Calu3 (cell line): ENCODE data around the gene AQP1. TPM values are rescaled to one million over a fixed set of nuclear protein-coding genes. Genes with fewer than 3 reads are reported as not detected.

Experiments
- BruUV-seq: library from RNA; stranded (reverse); fragments of 400-500 nt; replicated peaks from 2 replicates; lab custom pipeline; 2021; lab: Mats Ljungman, UMichigan
- CTCF ChIA-PET: fragments of 300-600 bp; sonication (Branson Sonifier 250); formaldehyde crosslinking; loops from one replicate; lab custom pipeline; 2022; ENCODE audit warnings: antibody characterized with exemption; lab: Charles Lee
- DNase-seq: peaks from one replicate; pipeline ENCODE4 v3.0.0; 2022
- H3K27ac Mint-ChIP-seq: one replicate; pipeline ENCODE4 v1.8.0; 2022; ENCODE audit warnings: mixed read lengths; ENCODE audit not compliant: unreplicated experiment
- H3K27me3 Mint-ChIP-seq: one replicate; pipeline ENCODE4 v1.8.0; 2022; ENCODE audit warnings: mixed read lengths; ENCODE audit not compliant: unreplicated experiment
- H3K36me3 Mint-ChIP-seq: one replicate; pipeline ENCODE4 v1.8.0; 2022; ENCODE audit warnings: mild to moderate bottlenecking, moderate library complexity, mixed read lengths; ENCODE audit not compliant: insufficient read depth, unreplicated experiment
- H3K4me1 Mint-ChIP-seq: one replicate; pipeline ENCODE4 v1.8.0; 2022; ENCODE audit warnings: mild to moderate bottlenecking, low read depth, mixed read lengths; ENCODE audit not compliant: unreplicated experiment
- H3K4me3 Mint-ChIP-seq: one replicate; pipeline ENCODE4 v1.8.0; 2022; ENCODE audit warnings: mild to moderate bottlenecking, low read depth, moderate library complexity, mixed read lengths; ENCODE audit not compliant: unreplicated experiment
- H3K9me3 Mint-ChIP-seq: one replicate; pipeline ENCODE4 v1.8.0; 2022; ENCODE audit warnings: low read depth, mixed read lengths; ENCODE audit not compliant: unreplicated experiment
- intact Hi-C: fragments of 100-400 bp; cut with micrococcal nuclease; formaldehyde crosslinking; loops from one replicate; pipeline ENCODE4 v1.10.0; 2022; ENCODE audit not compliant: unreplicated experiment
- total RNA-seq: library from RNA; stranded (reverse); gene quantifications from 2 replicates; pipeline ENCODE4 v1.2.3, GENCODE V29; 2022
- TF ChIP-seq, protein P1 (sequence below): fragments of 200-600 bp; IDR thresholded peaks from one replicate; pipeline ENCODE4 v1.8.0; 2022; ENCODE audit warnings: antibody characterized with exemption; ENCODE audit not compliant: unreplicated experiment

The AQP1 gene
- total RNA-seq, 1 experiment from 2014 or later, result 1.7 TPM

DNA sequence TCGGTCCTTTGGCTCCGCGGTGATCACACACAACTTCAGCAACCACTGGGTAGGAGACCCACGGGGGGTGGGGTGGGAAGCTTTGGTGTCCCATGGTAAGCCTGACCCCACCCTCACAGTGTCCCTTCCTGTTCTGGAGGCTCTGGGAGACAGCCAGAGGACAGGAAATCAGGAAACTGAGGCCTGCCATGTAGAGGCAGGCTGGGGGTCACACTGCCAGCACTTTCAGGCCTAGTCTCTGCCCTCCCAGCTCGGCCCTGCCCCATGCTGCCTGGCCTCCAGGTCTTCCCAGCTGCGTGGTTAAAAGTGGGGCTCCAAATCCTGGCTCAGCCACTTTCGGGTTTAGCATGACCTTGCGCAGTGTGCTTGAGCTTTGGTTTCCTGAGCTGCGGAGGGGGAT is 10.9 kb downstream of the AQP1 start:
- CTCF ChIA-PET, result no interaction called here
- BruUV-seq, result no TSS peak
- H3K27ac Mint-ChIP-seq, result no peak overlapping the region

DNA sequence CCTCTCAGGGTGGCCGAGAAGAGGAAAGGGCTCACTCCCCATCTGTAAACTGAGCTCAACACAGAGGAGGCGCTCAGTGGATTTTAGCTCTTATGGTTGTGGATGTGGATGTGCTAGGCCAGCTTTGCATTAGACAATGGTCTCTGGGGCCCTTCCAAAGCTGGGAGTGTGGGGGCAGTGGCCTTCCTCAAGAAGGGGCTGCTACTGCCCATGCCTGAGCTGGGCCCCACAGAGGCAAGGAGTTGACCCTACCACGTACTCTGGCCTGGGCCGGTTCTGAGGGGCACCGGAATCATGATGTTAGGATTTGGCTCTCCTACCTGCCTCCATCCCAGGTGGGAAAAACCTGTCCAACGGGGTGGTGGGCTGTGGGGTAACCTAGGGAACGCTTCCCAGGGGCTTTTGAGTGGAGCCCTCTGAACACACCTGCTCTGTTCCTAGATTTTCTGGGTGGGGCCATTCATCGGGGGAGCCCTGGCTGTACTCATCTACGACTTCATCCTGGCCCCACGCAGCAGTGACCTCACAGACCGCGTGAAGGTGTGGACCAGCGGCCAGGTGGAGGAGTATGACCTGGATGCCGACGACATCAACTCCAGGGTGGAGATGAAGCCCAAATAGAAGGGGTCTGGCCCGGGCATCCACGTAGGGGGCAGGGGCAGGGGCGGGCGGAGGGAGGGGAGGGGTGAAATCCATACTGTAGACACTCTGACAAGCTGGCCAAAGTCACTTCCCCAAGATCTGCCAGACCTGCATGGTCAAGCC is 11.5 kb downstream of the AQP1 start:
- CTCF ChIA-PET, result no interaction called here
- no peak overlapping the region for H3K27ac Mint-ChIP-seq
- intact Hi-C loops, result no loop called here

More for the DNA sequence above, 10.9 kb downstream of the AQP1 start:
- H3K27me3 Mint-ChIP-seq, result no peaks in the 10 kb centered on the region
- H3K36me3 Mint-ChIP-seq, result no peaks in the 10 kb centered on the region
- intact Hi-C loops, result no loop called here
- TF ChIP-seq, protein P1, sequence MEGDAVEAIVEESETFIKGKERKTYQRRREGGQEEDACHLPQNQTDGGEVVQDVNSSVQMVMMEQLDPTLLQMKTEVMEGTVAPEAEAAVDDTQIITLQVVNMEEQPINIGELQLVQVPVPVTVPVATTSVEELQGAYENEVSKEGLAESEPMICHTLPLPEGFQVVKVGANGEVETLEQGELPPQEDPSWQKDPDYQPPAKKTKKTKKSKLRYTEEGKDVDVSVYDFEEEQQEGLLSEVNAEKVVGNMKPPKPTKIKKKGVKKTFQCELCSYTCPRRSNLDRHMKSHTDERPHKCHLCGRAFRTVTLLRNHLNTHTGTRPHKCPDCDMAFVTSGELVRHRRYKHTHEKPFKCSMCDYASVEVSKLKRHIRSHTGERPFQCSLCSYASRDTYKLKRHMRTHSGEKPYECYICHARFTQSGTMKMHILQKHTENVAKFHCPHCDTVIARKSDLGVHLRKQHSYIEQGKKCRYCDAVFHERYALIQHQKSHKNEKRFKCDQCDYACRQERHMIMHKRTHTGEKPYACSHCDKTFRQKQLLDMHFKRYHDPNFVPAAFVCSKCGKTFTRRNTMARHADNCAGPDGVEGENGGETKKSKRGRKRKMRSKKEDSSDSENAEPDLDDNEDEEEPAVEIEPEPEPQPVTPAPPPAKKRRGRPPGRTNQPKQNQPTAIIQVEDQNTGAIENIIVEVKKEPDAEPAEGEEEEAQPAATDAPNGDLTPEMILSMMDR, result no peak
- H3K4me3 Mint-ChIP-seq, result no peak overlapping the region
- no peaks in the 10 kb centered on the region for H3K9me3 Mint-ChIP-seq
- H3K4me1 Mint-ChIP-seq, result peaks cover 21% of the 10 kb centered on the region
- no peak for DNase-seq

DNA sequence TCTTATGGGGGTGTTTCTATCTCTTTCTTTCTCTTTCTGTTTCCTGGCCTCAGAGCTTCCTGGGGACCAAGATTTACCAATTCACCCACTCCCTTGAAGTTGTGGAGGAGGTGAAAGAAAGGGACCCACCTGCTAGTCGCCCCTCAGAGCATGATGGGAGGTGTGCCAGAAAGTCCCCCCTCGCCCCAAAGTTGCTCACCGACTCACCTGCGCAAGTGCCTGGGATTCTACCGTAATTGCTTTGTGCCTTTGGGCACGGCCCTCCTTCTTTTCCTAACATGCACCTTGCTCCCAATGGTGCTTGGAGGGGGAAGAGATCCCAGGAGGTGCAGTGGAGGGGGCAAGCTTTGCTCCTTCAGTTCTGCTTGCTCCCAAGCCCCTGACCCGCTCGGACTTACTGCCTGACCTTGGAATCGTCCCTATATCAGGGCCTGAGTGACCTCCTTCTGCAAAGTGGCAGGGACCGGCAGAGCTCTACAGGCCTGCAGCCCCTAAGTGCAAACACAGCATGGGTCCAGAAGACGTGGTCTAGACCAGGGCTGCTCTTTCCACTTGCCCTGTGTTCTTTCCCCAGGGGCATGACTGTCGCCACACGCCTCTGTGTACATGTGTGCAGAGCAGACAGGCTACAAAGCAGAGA is 12.2 kb downstream of the AQP1 start:
- H3K4me3 Mint-ChIP-seq, result no peak overlapping the region
- no TSS peak for BruUV-seq
- peak; percentile 0 for DNase-seq
- H3K27me3 Mint-ChIP-seq, result no peaks in the 10 kb centered on the region
- H3K9me3 Mint-ChIP-seq, result no peaks in the 10 kb centered on the region
- intact Hi-C loops, result no loop called here
- TF ChIP-seq, protein P1, result no peak
- peaks cover 21% of the 10 kb centered on the region for H3K4me1 Mint-ChIP-seq
- no peaks in the 10 kb centered on the region for H3K36me3 Mint-ChIP-seq
- H3K27ac Mint-ChIP-seq, result no peak overlapping the region
- CTCF ChIA-PET, result interaction anchor here (0.6 kb wide), 1 partner anchor 26 kb away, joined by 10 read pairs; no protein-coding TSS in a partner anchor

More for the DNA sequence above, 11.5 kb downstream of the AQP1 start:
- TF ChIP-seq, protein P1, result no peak
- BruUV-seq, result no TSS peak
- no peaks in the 10 kb centered on the region for H3K36me3 Mint-ChIP-seq
- no peaks in the 10 kb centered on the region for H3K27me3 Mint-ChIP-seq
- H3K4me3 Mint-ChIP-seq, result no peak overlapping the region
- H3K4me1 Mint-ChIP-seq, result peaks cover 21% of the 10 kb centered on the region
- no peaks in the 10 kb centered on the region for H3K9me3 Mint-ChIP-seq
- peak; percentile 0 for DNase-seq

DNA sequence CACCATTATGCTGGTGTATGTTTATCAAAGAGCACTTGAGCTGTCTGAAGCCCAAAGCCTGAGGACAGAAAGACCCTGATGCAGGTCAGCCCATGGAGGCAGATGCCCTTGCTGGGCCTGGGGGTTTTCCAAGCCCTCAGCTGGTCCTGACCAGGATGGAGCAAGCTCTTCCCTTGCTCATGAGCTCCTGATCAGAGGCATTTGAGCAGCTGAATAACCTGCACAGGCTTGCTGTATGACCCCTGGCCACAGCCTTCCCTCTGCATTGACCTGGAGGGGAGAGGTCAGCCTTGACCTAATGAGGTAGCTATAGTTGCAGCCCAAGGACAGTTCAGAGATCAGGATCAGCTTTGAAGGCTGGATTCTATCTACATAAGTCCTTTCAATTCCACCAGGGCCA is 13.0 kb downstream of the AQP1 start:
- Mint-ChIP-seq H3K4me1 (peaks cover 21% of the 10 kb centered on the region), H3K4me3 (no peak overlapping the region), H3K36me3 (no peaks in the 10 kb centered on the region), H3K27ac (no peak overlapping the region), H3K9me3 (no peaks in the 10 kb centered on the region), H3K27me3 (no peaks in the 10 kb centered on the region)
- CTCF ChIA-PET, result interaction anchor here (0.6 kb wide), 1 partner anchor 27 kb away, joined by 10 read pairs; no protein-coding TSS in a partner anchor
- DNase-seq, result peak; percentile 0
- intact Hi-C loops, result no loop called here
- no TSS peak for BruUV-seq
- TF ChIP-seq, protein P1, result no peak
